Glomerular visceral epithelial cell (primary cell): ENCODE measurements around the gene CTSV.
"Not testable (repeated sequence)": the region's sequence is repeated elsewhere in the genome, so short reads cannot be mapped to it uniquely, and the experiment has no call there.

ENCODE experiments used
- DNase-seq: peaks from one replicate; pipeline ENCODE4 v3.0.0-alpha.2; 2016; ENCODE audit errors: extremely low spot score

Gene CTSV

GRCh38 chr9:97041898-97042297, 3.0 kb upstream of the CTSV start:
- DNase-seq, result no peak

GRCh38 chr9:97039514-97039860, 545 bp upstream of the CTSV start:
- peak; percentile 28 for DNase-seq

GRCh38 chr9:97023505-97023904, 15.4 kb downstream of the CTSV start:
- not testable (repeated sequence) for DNase-seq

GRCh38 chr9:97013151-97014132, 25.5 kb downstream of the CTSV start:
- peak; percentile 69 for DNase-seq

GRCh38 chr9:97012617-97013016, 26.3 kb downstream of the CTSV start:
- DNase-seq, result peak; percentile 6

GRCh38 chr9:97002195-97002594, 36.7 kb downstream of the CTSV start:
- not testable (repeated sequence) for DNase-seq

GRCh38 chr9:97001338-97001737, 37.6 kb downstream of the CTSV start:
- DNase-seq, result not testable (repeated sequence)

GRCh38 chr9:97000139-97000787, 38.7 kb downstream of the CTSV start:
- not testable (repeated sequence) for DNase-seq

GRCh38 chr9:96999733-97000132, 39.2 kb downstream of the CTSV start:
- not testable (repeated sequence) for DNase-seq

- not testable (repeated sequence) for DNase-seq
These were observed 41.8 kb downstream of the CTSV start for GRCh38 chr9:96997009-96997701.

GRCh38 chr9:96994531-96995016, 44.4 kb downstream of the CTSV start:
- not testable (repeated sequence) for DNase-seq

GRCh38 chr9:96992303-96992702, 46.6 kb downstream of the CTSV start:
- DNase-seq, result not testable (repeated sequence)

- DNase-seq, result not testable (repeated sequence)
These were observed 49.1 kb downstream of the CTSV start for GRCh38 chr9:96989747-96990318.

GRCh38 chr9:96984887-96985286, 54.1 kb downstream of the CTSV start:
- DNase-seq, result not testable (repeated sequence)

- DNase-seq, result not testable (repeated sequence)
These were observed 54.8 kb downstream of the CTSV start for GRCh38 chr9:96984139-96984538.

- not testable (repeated sequence) for DNase-seq
These were observed 55.3 kb downstream of the CTSV start for GRCh38 chr9:96983496-96984122.
